Forelimb muscle (tissue), 1 donor: ENCODE results near the gene HFE. TPM values are rescaled to one million over a fixed set of nuclear protein-coding genes. Genes with fewer than 3 reads are reported as not detected.
A peak's percentile ranks its signal among the peaks of the same experiment; 100 is the strongest.
"Not testable (repeated sequence)": the region's sequence is repeated elsewhere in the genome, so short reads cannot be mapped to it uniquely, and the experiment has no call there.

ENCODE experiments used
- DNase-seq: peaks from one replicate; pipeline ENCODE4 v3.0.0-alpha.2; 2013; ENCODE audit warnings: low read depth
- polyA plus RNA-seq: library from polyadenylated mRNA; unstranded; fragments of 120-200 nt; gene quantifications from one replicate; pipeline ENCODE4 v1.2.1, GENCODE V29; 2013; ENCODE audit not compliant: insufficient read length

The HFE gene
- polyA plus RNA-seq: 3.6 TPM

DNA sequence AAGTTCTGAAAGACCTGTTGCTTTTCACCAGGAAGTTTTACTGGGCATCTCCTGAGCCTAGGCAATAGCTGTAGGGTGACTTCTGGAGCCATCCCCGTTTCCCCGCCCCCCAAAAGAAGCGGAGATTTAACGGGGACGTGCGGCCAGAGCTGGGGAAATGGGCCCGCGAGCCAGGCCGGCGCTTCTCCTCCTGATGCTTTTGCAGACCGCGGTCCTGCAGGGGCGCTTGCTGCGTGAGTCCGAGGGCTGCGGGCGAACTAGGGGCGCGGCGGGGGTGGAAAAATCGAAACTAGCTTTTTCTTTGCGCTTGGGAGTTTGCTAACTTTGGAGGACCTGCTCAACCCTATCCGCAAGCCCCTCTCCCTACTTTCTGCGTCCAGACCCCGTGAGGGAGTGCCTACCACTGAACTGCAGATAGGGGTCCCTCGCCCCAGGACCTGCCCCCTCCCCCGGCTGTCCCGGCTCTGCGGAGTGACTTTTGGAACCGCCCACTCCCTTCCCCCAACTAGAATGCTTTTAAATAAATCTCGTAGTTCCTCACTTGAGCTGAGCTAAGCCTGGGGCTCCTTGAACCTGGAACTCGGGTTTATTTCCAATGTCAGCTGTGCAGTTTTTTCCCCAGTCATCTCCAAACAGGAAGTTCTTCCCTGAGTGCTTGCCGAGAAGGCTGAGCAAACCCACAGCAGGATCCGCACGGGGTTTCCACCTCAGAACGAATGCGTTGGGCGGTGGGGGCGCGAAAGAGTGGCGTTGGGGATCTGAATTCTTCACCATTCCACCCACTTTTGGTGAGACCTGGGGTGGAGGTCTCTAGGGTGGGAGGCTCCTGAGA is at the start of gene HFE:
HFE (plus strand) TSS at position 146 of the 832 bp plus-strand sequence; CDS start at position 158, 12 bp downstream.
- DNase-seq: peak; percentile 67

DNA sequence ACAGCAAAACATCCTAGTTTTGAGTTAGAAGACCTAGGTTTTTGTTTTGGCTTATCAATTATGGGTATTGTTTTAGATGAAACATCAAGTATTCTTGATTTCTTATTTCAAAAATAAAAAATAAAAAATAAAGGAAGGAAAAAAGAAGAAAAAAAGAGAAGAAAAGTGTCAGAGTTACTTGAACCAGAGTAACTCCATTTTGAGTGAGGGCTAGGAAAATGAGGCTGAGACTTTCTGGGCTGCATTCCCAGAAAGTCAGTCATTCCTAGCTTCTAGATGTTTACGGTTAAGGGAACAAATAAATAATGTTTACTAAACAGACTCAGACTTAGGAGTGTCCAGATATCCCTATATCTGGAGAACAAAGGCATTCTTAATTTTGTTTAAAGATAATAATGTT is 45.3 kb upstream of the HFE start:
- DNase-seq: no peak

DNA sequence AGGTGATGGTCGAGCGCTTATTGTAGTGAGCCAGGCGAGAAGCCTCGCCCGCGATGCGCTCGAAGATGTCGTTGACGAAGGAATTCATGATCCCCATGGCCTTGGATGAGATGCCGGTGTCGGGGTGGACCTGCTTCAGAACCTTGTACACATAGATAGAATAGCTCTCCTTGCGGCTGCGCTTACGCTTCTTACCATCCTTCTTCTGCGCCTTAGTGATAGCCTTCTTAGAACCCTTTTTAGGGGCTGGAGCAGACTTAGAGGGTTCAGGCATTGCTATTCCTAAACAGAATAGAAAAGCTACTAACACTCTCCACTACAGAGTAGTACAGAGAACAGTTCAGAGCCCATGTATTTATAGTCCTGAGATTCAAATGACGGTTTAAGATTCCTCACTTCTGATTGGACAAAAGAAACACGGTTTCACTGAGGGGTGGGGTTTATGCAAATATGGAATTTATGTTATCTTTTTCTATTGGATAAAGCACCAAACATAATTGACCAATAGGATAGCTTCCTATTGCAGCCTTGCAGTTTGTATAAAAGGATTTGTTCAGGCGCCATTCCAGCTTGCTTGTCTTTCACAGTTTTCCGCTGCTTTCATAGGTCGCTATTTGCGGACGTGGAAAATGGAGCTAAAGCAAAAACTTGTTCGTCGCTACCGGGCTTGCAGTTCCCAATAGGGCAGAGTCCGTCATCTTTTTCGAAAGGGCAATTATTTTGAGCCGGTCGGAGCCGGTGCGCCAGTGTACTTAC is 43.7 kb upstream of the HFE start:
- DNase-seq: peak; percentile 97

GRCh38 chr6:26044140-26045064 is 42.8 kb upstream of the HFE start:
- DNase-seq: no peak

DNA sequence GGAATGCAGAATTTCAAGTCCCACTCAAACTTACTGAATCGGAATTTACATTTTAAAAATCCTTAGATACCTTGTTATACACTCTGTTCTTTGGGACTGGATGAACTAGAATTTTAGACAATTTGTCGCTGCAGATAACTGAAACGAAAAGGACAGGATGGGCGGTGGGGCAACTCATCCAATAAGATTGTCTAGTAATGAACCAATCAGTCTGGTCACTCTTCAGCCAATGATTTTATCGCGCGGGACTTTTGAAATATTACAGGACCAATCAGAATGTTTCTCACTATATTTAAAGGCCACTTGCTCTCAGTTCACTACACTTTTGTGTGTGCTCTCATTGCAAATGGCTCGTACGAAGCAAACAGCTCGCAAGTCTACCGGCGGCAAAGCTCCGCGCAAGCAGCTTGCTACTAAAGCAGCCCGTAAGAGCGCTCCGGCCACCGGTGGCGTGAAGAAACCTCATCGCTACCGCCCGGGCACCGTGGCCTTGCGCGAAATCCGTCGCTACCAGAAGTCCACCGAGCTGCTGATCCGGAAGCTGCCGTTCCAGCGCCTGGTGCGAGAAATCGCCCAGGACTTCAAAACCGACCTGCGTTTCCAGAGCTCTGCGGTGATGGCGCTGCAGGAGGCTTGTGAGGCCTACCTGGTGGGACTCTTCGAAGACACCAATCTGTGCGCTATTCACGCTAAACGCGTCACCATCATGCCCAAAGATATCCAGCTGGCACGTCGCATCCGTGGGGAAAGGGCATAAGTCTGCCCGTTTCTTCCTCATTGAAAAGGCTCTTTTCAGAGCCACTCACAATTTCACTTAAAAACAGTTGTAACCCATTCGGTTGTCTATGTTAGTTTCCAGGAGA is 41.9 kb upstream of the HFE start:
- peak; percentile 93 for DNase-seq

- DNase-seq: no peak
Measured at GRCh38 chr6:26045928-26046368, 41.3 kb upstream of the HFE start.

GRCh38 chr6:26047329-26047728 is 39.9 kb upstream of the HFE start:
- not testable (repeated sequence) for DNase-seq

DNA sequence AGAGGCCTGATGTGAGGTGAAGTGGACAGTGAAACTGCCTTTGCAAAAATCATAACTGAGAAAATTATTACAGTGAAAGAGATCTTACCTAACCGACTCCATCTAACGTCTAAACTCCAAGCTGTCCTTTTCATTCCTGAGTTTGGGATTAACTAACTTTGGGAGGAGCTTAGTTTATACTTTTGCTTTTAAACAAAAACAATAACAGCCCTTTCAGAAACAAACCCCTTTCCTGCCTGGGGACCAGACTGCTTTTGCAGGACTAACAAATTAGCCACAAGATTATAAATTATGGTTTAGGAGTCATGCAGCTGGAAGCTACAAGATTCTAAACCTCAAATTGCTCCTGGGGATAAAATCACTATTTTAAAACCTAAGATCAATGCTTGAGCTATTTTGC is 38.6 kb upstream of the HFE start:
- DNase-seq: no peak

DNA sequence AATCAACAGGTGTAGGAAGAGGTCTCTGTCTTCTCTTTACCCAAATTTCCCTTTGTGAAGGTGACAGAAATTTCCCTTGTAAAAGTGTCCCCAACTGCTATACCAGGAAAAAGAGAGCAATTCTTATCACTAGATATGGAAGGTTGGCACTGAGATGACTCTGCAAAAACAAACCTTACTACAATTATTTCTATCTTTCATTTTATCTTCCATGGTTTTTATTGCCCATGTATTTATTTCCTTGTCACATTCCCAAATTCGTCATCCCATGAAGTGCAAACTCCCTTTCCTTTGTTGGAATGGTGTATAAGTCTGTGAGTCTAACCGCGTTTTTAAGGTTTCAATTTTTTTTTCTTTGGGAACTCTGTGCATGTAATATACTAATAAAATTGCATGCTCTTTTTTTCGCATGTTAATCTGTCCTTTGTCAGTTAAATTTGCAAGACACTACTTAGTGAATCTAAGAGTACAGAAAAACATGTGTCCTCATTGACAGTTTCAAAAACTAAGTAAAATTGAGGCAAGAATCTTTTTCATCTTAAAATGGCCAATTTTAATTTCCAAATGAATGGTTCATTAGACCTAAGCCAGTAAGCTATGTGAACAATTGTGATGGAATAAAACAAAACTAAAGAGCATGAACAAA is 35.4 kb upstream of the HFE start:
- no peak for DNase-seq

- not testable (repeated sequence) for DNase-seq
Measured at GRCh38 chr6:26052762-26053250, 34.4 kb upstream of the HFE start.

GRCh38 chr6:26053992-26054780 is 33.0 kb upstream of the HFE start:
- DNase-seq: no peak

GRCh38 chr6:26054781-26055718 is 32.2 kb upstream of the HFE start:
- DNase-seq: peak; percentile 91

DNA sequence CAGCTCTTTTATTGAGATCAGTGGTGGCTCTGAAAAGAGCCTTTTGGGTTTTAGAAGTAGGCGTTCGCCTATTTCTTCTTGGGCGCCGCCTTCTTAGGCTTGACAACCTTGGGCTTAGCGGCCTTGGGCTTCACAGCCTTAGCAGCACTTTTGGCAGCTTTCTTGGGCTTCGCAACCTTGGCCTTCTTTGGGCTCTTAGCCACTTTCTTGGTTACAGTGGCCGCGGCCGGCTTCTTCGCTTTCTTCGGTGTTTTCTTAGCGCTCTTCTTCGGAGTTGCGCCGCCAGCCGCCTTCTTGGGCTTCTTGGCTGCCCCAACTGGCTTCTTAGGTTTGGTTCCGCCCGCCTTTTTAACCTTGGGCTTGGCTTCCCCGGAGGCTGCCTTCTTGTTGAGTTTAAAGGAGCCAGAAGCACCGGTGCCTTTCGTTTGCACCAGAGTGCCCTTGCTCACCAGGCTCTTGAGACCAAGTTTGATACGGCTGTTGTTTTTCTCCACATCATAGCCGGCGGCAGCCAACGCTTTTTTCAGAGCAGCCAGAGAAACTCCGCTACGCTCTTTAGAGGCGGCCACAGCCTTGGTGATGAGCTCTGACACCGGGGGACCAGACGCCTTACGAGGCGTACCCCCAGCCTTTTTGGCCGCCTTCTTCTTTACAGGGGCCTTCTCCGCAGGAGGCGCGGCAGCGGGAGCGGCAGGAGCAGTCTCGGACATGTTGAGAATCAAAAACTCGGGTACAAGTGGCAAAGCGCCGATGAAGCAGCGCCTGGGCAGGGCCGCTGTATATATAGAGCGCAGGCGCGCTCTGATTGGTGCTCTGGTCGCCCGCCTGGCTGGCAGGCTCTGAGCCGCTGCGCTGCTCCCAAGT is 31.3 kb upstream of the HFE start:
- DNase-seq: peak; percentile 90

DNA sequence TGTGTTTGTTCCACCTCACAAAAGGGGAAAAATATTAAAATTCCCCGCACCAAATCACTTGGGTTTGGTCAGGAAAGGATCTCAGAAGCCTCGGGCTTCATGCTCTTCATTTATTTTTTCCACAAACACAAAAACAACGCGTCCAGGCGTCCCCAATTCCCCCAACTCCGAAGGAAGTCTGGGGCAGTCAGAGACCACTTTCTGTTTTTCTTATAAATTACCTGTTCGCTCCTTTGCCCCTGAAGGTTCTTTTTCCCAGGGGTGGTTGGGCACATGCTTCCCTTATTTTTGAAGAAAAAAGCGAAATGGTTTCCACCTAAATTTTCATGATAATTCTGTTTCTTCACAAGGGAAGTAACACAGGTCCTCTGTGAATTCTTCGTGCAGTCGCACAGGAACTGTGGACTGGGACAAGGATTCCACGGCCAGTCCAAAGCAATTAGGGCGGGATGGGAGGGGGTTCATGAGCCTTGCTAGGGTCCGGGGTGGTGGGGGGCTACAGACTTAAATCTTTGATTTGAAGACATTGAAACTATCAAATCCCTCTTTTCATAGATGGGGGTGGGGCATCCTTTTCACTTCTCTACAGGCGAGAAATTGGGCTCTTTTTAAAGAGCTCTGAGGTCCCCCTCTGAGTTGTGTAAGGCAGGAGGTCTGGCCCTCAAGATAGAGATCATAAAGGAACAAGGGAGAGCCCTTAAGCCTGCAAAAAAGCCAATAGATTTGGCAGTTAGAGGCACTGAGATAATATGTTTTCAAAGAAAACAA is 30.5 kb upstream of the HFE start:
- DNase-seq: peak; percentile 31

GRCh38 chr6:26057899-26058298 is 29.3 kb upstream of the HFE start:
- DNase-seq: no peak

DNA sequence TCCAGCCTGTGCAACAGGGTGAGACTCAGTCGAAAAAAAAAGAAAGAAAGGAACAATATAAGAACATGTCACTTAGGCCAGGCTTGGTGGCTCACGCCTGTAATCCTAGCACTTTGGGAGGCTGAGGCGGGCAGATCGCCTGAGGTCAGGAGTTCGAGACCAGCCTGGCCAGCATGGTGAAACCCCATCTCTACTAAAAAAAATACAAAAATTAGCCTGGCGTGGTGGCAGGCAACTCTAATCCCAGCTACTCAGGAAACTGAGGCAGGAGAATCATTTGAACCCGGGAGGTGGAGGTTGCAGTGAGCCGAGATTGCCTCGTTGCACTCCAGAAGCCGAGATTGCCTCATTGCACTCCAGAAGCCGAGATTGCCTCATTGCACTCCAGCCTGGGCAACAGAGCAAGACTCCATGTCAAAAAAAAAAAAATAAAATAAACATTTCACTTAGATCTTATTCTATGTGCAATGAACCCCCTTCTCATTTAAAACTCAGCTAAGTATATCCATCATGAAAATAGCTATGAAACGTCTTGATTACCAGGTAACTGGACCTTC is 28.7 kb upstream of the HFE start:
- not testable (repeated sequence) for DNase-seq
